Activated T-cell treated with anti-CD3 and anti-CD28 coated beads, Interleukin-2, amount 50 U/mL, for 48 hours (primary cell): Measurements from ENCODE around the gene MCIDAS.

ENCODE experiments used
- DNase-seq, 2 experiments: peaks; one replicate each; pipeline ENCODE4 v3.0.0-alpha.2; 2020

Gene MCIDAS

GRCh38 chr5:55226934-55227663 lies at the start of gene MCIDAS:
Gene MCIDAS, minus strand, starts transcription at chr5:55227315. Its CDS starts 177 bp downstream, at chr5:55227138.
- peak; percentile 75 to 83 for DNase-seq

GRCh38 chr5:55276771-55277170 lies 49.7 kb upstream of the MCIDAS start:
- no peak for DNase-seq

- no peak for DNase-seq
These were observed 31.2 kb upstream of the MCIDAS start for GRCh38 chr5:55258339-55258738.

- no peak for DNase-seq
These were observed 27.7 kb upstream of the MCIDAS start for GRCh38 chr5:55254802-55255201.

- no peak for DNase-seq
These were observed 22.9 kb upstream of the MCIDAS start for GRCh38 chr5:55250064-55250463.

- DNase-seq: no peak
These were observed 14.6 kb upstream of the MCIDAS start for GRCh38 chr5:55241746-55242145.

GRCh38 chr5:55236800-55237199 lies 9.7 kb upstream of the MCIDAS start:
- DNase-seq: no peak

GRCh38 chr5:55234121-55234700 lies 7.1 kb upstream of the MCIDAS start:
- DNase-seq: peak in 1 of 2 experiments; percentile 31

GRCh38 chr5:55232985-55233928 lies 6.1 kb upstream of the MCIDAS start, which contains the start of gene CCNO:
Gene CCNO, minus strand, starts transcription at chr5:55233608. Its CDS starts 85 bp downstream, at chr5:55233523.
- DNase-seq: peak; percentile 71 to 77

GRCh38 chr5:55232271-55232984 lies 5.3 kb upstream of the MCIDAS start:
- peak; percentile 37 to 47 for DNase-seq

GRCh38 chr5:55231919-55232270 lies 4.8 kb upstream of the MCIDAS start:
- no peak for DNase-seq

GRCh38 chr5:55231029-55231918 lies 4.2 kb upstream of the MCIDAS start:
- DNase-seq: peak; percentile 52 to 57

- no peak for DNase-seq
These were observed 3.0 kb upstream of the MCIDAS start for GRCh38 chr5:55230086-55230629.

GRCh38 chr5:55227664-55228430 lies 732 bp upstream of the MCIDAS start:
- no peak for DNase-seq

GRCh38 chr5:55226027-55226933 lies 835 bp downstream of the MCIDAS start:
- peak; percentile 83 to 86 for DNase-seq

GRCh38 chr5:55225346-55225745 lies 1.8 kb downstream of the MCIDAS start:
- DNase-seq: no peak

GRCh38 chr5:55223812-55224240 lies 3.3 kb downstream of the MCIDAS start:
- no peak for DNase-seq

GRCh38 chr5:55222985-55223811 lies 3.9 kb downstream of the MCIDAS start:
- DNase-seq: peak; percentile 41 to 50
